ENCODE measurements around the gene DIP2B. TPM values are rescaled to one million over a fixed set of nuclear protein-coding genes. Genes with fewer than 3 reads are reported as not detected.
"Not testable (repeated sequence)": the region's sequence is repeated elsewhere in the genome, so short reads cannot be mapped to it uniquely, and the experiment has no call there.

Gene DIP2B
- total RNA-seq, 2 experiments from 2014 or later: 29.5 to 30.0 TPM

DNA sequence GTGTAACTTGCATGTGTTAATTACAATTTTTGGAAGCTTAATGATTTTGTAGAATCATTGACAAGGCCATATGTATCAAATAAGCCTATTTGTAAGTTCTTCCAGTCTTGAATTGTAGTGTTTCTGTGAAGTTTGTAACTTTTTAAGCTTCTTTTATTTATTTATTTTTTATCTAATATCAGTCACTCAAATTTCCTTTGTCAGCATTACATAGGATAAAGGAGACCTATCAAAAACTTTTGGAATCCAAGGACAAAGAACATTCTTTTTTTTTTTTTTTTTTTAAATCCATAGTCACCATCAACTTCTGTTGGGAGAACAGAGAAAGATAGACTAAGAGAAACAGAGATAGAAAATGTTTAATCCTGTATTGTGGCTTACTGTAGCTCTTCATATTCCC is 36.4 kb downstream of the DIP2B start:
- TF ChIP-seq, protein P1, sequence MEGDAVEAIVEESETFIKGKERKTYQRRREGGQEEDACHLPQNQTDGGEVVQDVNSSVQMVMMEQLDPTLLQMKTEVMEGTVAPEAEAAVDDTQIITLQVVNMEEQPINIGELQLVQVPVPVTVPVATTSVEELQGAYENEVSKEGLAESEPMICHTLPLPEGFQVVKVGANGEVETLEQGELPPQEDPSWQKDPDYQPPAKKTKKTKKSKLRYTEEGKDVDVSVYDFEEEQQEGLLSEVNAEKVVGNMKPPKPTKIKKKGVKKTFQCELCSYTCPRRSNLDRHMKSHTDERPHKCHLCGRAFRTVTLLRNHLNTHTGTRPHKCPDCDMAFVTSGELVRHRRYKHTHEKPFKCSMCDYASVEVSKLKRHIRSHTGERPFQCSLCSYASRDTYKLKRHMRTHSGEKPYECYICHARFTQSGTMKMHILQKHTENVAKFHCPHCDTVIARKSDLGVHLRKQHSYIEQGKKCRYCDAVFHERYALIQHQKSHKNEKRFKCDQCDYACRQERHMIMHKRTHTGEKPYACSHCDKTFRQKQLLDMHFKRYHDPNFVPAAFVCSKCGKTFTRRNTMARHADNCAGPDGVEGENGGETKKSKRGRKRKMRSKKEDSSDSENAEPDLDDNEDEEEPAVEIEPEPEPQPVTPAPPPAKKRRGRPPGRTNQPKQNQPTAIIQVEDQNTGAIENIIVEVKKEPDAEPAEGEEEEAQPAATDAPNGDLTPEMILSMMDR (IDR thresholded peaks at IDR 0.05): no peak
- peak overlapping the region; percentile 36 for H3K27ac Mint-ChIP-seq
- peaks cover 36% of the 10 kb centered on the region for H3K36me3 Mint-ChIP-seq (ENCODE audit: low read depth)
- Histone ChIP-seq H3K9me3 (ENCODE audit: control insufficient read depth in 1 of 2, insufficient read depth in 1 of 2, low read length in 2 of 2) (no peaks in the 10 kb centered on the region), H3K27me3 (ENCODE audit: control insufficient read depth in 1 of 2, insufficient read depth in 2 of 2, low read length in 2 of 2) (no peaks in the 10 kb centered on the region), H3K4me1 (ENCODE audit: insufficient read depth, low read length) (peaks cover 3% of the 10 kb centered on the region), H3K27ac (ENCODE audit: low read depth in 1 of 2, low read length in 2 of 2) (no peak overlapping the region), H3K36me3 (ENCODE audit: insufficient read depth, low read length) (no peaks in the 10 kb centered on the region), H3K4me3 (ENCODE audit: low read length) (no peak overlapping the region)
- DNase-seq (no peak), ATAC-seq (ENCODE audit: poor library complexity) (no peak)
- H3K4me1 Mint-ChIP-seq (ENCODE audit: low read depth): peaks cover 31% of the 10 kb centered on the region
- H3K27me3 Mint-ChIP-seq: no peaks in the 10 kb centered on the region
- intact Hi-C loops (cut with DNase I, micrococcal nuclease): no loop called here
- ChIA-PET POLR2A (interaction anchor here (0.7 kb wide), 1 partner anchor 1273 kb away, joined by 3 read pairs; no protein-coding TSS in a partner anchor), CTCF (interaction anchor here (1.2 to 3.7 kb wide), 2 partner anchors 9 to 36 kb away, joined by 3 to 12 read pairs; partner anchors contain the start of gene DIP2B)
- no peak overlapping the region for H3K4me3 Mint-ChIP-seq
- no peaks in the 10 kb centered on the region for H3K9me3 Mint-ChIP-seq

DNA sequence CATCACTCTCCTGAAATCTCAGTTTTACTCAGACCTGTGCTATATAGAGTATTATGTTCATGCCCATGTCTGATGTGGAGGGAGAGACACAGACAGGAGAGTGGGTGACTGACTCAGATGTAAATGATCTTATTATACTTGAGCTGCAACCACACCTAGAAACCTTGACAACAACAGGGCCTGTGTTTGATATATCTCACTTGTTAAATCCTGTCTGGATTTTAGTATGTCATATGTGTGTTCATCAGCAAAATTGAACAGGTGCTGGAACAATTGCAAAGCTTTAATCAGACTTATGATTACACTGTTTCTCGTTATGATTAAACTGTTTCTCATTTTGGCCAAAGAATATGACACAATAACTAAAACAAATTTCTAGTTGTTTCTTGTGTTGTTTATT is 37.7 kb downstream of the DIP2B start:
- Histone ChIP-seq H3K9me3 (ENCODE audit: control insufficient read depth in 1 of 2, insufficient read depth in 1 of 2, low read length in 2 of 2) (no peaks in the 10 kb centered on the region), H3K36me3 (ENCODE audit: insufficient read depth, low read length) (no peaks in the 10 kb centered on the region), H3K27ac (ENCODE audit: low read depth in 1 of 2, low read length in 2 of 2) (no peak overlapping the region), H3K4me3 (ENCODE audit: low read length) (no peak overlapping the region), H3K27me3 (ENCODE audit: control insufficient read depth in 1 of 2, insufficient read depth in 2 of 2, low read length in 2 of 2) (no peaks in the 10 kb centered on the region), H3K4me1 (ENCODE audit: insufficient read depth, low read length) (peaks cover 1% of the 10 kb centered on the region)
- Mint-ChIP-seq H3K4me3 (peak overlapping the region; percentile 6), H3K27ac (peak overlapping the region; percentile 74), H3K27me3 (no peaks in the 10 kb centered on the region), H3K36me3 (ENCODE audit: low read depth) (peaks cover 27% of the 10 kb centered on the region), H3K4me1 (ENCODE audit: low read depth) (peaks cover 34% of the 10 kb centered on the region), H3K9me3 (no peaks in the 10 kb centered on the region)
- ChIA-PET POLR2A (no interaction called here), CTCF (interaction anchor here (1.2 to 1.5 kb wide), 3 partner anchors 10 to 38 kb away, joined by 3 to 5 read pairs (median 5); partner anchors contain the start of gene DIP2B)
- peak; percentile 91 for ATAC-seq (ENCODE audit: poor library complexity)
- peak in 4 of 14 experiments; percentile 9 to 36 (median 22) for DNase-seq
- TF ChIP-seq, protein P1 (IDR thresholded peaks at IDR 0.05): no peak
- intact Hi-C loops (cut with DNase I, micrococcal nuclease): no loop called here

DNA sequence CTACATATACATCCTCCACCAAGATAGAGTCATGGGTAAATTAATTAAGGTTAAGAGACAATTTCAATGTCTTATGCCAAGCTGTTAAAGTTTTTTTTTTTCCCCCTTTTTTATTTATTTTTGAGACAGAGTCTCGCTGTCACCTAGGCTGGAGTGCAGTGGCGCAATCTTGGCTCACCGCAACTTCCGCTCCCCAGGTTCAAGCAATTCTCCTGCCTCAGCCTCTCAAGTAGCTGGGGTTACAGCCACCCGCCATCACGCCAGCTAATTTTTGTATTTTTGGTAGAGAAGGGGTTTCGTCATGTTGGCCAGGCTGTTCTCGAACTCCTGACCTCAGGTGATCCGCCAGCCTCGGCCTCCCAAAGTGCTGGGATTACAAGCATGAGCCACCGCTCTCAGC is 38.4 kb downstream of the DIP2B start:
- POLR2A ChIA-PET; intact Hi-C loops (cut with DNase I, micrococcal nuclease): not testable (repeated sequence)

DNA sequence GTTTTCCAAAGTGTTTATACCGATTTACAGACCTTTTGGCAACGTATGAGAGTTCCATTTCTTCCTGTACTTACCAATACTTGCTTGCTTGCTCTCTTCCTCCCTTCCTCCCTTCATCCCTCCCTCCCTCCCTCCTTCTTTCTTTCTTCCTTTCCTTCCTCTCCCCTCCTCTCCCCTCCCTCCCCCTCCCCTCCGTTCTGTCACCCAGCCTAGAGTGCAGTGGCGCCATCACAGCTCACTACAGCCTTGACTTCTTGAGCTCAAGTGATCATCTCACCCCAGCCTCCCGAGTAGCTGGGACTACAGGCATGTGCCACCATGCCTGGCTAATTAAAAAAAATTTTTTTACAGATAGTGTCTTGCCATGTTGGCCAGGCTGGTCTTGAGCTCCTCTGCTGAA is 40.4 kb downstream of the DIP2B start:
- Histone ChIP-seq H3K36me3 (ENCODE audit: insufficient read depth, low read length) (no peaks in the 10 kb centered on the region), H3K27ac (ENCODE audit: low read depth in 1 of 2, low read length in 2 of 2) (no peak overlapping the region), H3K27me3 (ENCODE audit: control insufficient read depth in 1 of 2, insufficient read depth in 2 of 2, low read length in 2 of 2) (no peaks in the 10 kb centered on the region), H3K4me3 (ENCODE audit: low read length) (no peak overlapping the region), H3K9me3 (ENCODE audit: control insufficient read depth in 1 of 2, insufficient read depth in 1 of 2, low read length in 2 of 2) (no peaks in the 10 kb centered on the region), H3K4me1 (ENCODE audit: insufficient read depth, low read length) (no peaks in the 10 kb centered on the region)
- ChIA-PET CTCF (interaction anchor here (1.0 kb wide), 1 partner anchor 9 kb away, joined by 3 read pairs; no protein-coding TSS in a partner anchor), POLR2A (interaction anchor here (0.6 kb wide), 1 partner anchor 430 kb away, joined by 4 read pairs; no protein-coding TSS in a partner anchor)
- ATAC-seq (ENCODE audit: poor library complexity) (no peak), DNase-seq (no peak)
- H3K4me1 Mint-ChIP-seq (ENCODE audit: low read depth): peaks cover 32% of the 10 kb centered on the region
- intact Hi-C loops (cut with DNase I, micrococcal nuclease): loop anchor here in 1 of 2 experiments (5.0 kb wide), 1 partner anchor 38 kb away; no protein-coding TSS in a partner anchor
- no peak overlapping the region for H3K27ac Mint-ChIP-seq
- H3K36me3 Mint-ChIP-seq (ENCODE audit: low read depth): peaks cover 13% of the 10 kb centered on the region
- TF ChIP-seq, protein P1 (IDR thresholded peaks at IDR 0.05): no peak
- no peaks in the 10 kb centered on the region for H3K27me3 Mint-ChIP-seq
- no peaks in the 10 kb centered on the region for H3K9me3 Mint-ChIP-seq
- H3K4me3 Mint-ChIP-seq: no peak overlapping the region

More for the DNA sequence above, 38.4 kb downstream of the DIP2B start:
- not testable (repeated sequence) for H3K27me3 ChIP-seq (ENCODE audit: control insufficient read depth in 1 of 2, insufficient read depth in 2 of 2, low read length in 2 of 2); DNase-seq; H3K9me3 Mint-ChIP-seq; H3K27ac Mint-ChIP-seq; ATAC-seq (ENCODE audit: poor library complexity); H3K9me3 ChIP-seq (ENCODE audit: control insufficient read depth in 1 of 2, insufficient read depth in 1 of 2, low read length in 2 of 2); H3K4me3 Mint-ChIP-seq; H3K27ac ChIP-seq (ENCODE audit: low read depth in 1 of 2, low read length in 2 of 2); H3K27me3 Mint-ChIP-seq; H3K36me3 ChIP-seq (ENCODE audit: insufficient read depth, low read length); H3K4me3 ChIP-seq (ENCODE audit: low read length); H3K4me1 ChIP-seq (ENCODE audit: insufficient read depth, low read length)
- Mint-ChIP-seq H3K36me3 (ENCODE audit: low read depth) (peaks cover 20% of the 10 kb centered on the region), H3K4me1 (ENCODE audit: low read depth) (peaks cover 29% of the 10 kb centered on the region)
- CTCF ChIA-PET: interaction anchor here (1.2 to 1.5 kb wide), 3 partner anchors 11 to 38 kb away, joined by 3 to 5 read pairs (median 5); partner anchors contain the start of gene DIP2B

Data from CD4-positive, alpha-beta T cell (primary cell).